ENCODE data around the gene PPFIA1.

- no peak for TF ChIP-seq NRF1 (IDR thresholded peaks at IDR 0.05; ENCODE audit: low read depth, low read length)
- no peak for TF ChIP-seq RAD21 (IDR thresholded peaks at IDR 0.05 in 1 of 2, conservative IDR thresholded peaks at IDR 0.05 in 1 of 2; ENCODE audit: low read depth in 2 of 2, low read length in 2 of 2)
- TF ChIP-seq EP300 (IDR thresholded peaks at IDR 0.05; ENCODE audit: borderline replicate concordance in 1 of 2, low read depth in 2 of 2, low read length in 2 of 2), result no peak
- no peak for TF ChIP-seq FOSL1 (IDR thresholded peaks at IDR 0.05; ENCODE audit: insufficient read depth, low read depth, low read length)
- TF ChIP-seq SIN3A (conservative IDR thresholded peaks at IDR 0.05 in 1 of 2, IDR thresholded peaks at IDR 0.05 in 1 of 2; ENCODE audit: low read depth in 1 of 2, low read length in 2 of 2), result no peak
- TF ChIP-seq RNF2 (IDR thresholded peaks at IDR 0.05; ENCODE audit: borderline replicate concordance, low read depth, low read length, missing control alignments, poor library complexity, severe bottlenecking), result no peak
- TF ChIP-seq CTCF (IDR thresholded peaks at IDR 0.05; ENCODE audit: control extremely low read depth in 1 of 3, insufficient read depth in 1 of 3, low read depth in 1 of 3, low read length in 3 of 3), result no peak
- peak; percentile 12; the same call in 1 of the 2 replicates for TF ChIP-seq POLR2AphosphoS5 (IDR thresholded peaks at IDR 0.05; ENCODE audit: low read depth, low read length)
- TF ChIP-seq BRCA1 (IDR thresholded peaks at IDR 0.05; ENCODE audit: low read depth, low read length), result no peak
Observed at GRCh38 chr11:70384566-70385152, 114.2 kb downstream of the PPFIA1 start.

Measured in H1 (cell line).